ENCODE results near the gene BTRC.
"Not testable (repeated sequence)": the region's sequence is repeated elsewhere in the genome, so short reads cannot be mapped to it uniquely, and the experiment has no call there.

BTRC gene

DNA sequence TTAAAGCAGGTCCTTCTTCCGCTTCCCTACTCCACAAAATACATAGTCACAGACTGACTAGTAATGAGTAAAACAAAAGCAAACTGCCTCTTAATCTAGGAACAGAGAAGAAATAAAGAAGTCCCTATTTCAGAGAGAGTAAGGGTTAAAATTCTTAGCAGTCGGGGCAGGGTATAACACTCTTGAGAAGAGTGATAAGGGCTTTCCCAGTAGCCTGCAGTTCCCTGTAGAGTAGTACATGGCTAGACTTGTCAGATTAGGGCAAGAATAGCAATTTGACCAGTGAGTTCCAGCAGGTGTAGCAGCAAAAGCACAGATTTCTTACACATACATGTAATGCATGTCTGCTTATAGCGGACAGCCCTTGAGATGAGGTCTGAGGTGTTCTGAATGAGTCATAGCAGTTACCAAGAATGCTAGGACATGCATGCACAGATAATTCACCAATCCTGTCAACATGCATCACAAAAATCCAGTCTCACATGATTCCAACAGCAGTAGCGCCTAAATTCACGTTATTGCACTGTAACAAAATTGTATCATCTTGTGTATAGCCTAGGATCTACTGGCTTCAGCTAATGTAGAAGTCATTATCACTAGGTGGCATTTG is 40.7 kb downstream of the BTRC start:
- Histone ChIP-seq H3K36me3 (ENCODE audit: control insufficient read depth, insufficient read depth, low read length) (no peaks in the 10 kb centered on the region), H3K9me3 (ENCODE audit: control insufficient read depth, insufficient read depth, low read length) (no peaks in the 10 kb centered on the region), H3K4me1 (ENCODE audit: control insufficient read depth, insufficient read depth, low read length) (peaks cover 3% of the 10 kb centered on the region), H3K4me3 (ENCODE audit: low read depth, low read length) (no peak overlapping the region), H3K27me3 (ENCODE audit: control insufficient read depth, insufficient read depth, low read length) (no peaks in the 10 kb centered on the region), H3K9ac (ENCODE audit: low read depth, low read length) (no peak overlapping the region)

DNA sequence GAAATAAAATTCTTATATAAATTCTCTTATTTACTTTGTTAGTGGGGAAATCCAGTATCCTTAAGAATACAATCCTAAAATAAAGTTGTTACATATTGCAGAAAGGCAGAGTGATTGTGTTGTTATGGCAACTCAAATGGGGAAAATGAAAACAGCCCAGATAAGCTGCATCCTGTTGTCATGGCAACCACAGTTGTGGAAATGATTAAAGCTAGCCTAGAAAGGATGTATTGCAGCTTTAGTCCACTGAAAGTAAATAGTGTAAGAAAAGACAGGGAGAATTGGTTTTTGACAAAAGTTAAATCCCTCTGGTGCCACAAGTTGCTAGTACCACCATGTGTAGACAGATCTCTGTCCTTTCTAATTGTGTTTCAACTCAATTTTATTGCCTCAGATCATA is 43.2 kb downstream of the BTRC start:
- no peaks in the 10 kb centered on the region for H3K9me3 ChIP-seq (ENCODE audit: control insufficient read depth, insufficient read depth, low read length)
- H3K27me3 ChIP-seq (ENCODE audit: control insufficient read depth, insufficient read depth, low read length): no peaks in the 10 kb centered on the region
- no peak overlapping the region for H3K9ac ChIP-seq (ENCODE audit: low read depth, low read length)

DNA sequence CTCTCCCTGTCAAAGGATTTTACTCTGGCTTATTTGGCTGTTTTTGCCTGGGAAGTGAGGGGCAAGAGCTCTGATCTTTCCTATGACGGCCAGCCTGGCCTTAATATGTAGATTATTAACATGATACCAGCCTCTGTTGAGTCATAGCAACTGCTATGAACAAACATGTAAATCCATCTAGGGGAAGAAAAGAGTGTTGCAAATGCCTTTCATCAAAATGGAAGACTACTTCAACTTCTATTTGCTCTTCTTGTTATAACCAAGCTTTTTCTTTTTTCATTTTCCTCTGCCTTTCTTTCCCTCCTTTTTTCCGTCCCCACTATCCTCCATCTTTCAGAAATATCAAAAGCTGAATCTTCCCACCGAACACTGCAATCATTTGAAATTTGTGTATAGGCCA is 46.6 kb downstream of the BTRC start:
- Histone ChIP-seq H3K9me3 (ENCODE audit: control insufficient read depth, insufficient read depth, low read length) (no peaks in the 10 kb centered on the region), H3K36me3 (ENCODE audit: control insufficient read depth, insufficient read depth, low read length) (no peaks in the 10 kb centered on the region)

More for the DNA sequence above, 43.2 kb downstream of the BTRC start:
- H3K4me1 ChIP-seq (ENCODE audit: control insufficient read depth, insufficient read depth, low read length): peaks cover 3% of the 10 kb centered on the region
- no peaks in the 10 kb centered on the region for H3K36me3 ChIP-seq (ENCODE audit: control insufficient read depth, insufficient read depth, low read length)
- H3K4me3 ChIP-seq (ENCODE audit: low read depth, low read length): no peak overlapping the region

DNA sequence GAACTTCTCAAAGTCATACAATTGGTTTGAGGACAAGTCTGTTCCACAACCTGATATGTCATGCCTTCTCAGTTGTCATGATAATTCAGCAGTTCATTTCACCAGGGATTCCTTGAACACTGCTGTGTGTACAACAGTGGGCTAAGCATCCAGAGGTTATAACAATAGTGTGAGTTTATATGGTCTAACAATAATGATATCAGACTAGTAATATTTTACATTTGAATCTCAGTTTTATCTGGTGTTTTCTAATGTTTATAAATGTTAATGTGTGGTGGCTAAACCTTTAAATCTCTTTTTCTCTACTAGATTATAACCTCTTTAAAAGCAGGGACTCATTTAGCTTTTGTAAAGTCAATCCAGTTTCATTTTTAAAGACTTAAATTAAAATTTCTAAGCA is 48.7 kb downstream of the BTRC start:
- no peaks in the 10 kb centered on the region for H3K36me3 ChIP-seq (ENCODE audit: control insufficient read depth, insufficient read depth, low read length)
- H3K9me3 ChIP-seq (ENCODE audit: control insufficient read depth, insufficient read depth, low read length): no peaks in the 10 kb centered on the region
- H3K27me3 ChIP-seq (ENCODE audit: control insufficient read depth, insufficient read depth, low read length): no peaks in the 10 kb centered on the region
- no peak overlapping the region for H3K9ac ChIP-seq (ENCODE audit: low read depth, low read length)
- H3K4me3 ChIP-seq (ENCODE audit: low read depth, low read length): no peak overlapping the region
- peaks cover 5% of the 10 kb centered on the region for H3K4me1 ChIP-seq (ENCODE audit: control insufficient read depth, insufficient read depth, low read length)

More for the DNA sequence above, 46.6 kb downstream of the BTRC start:
- Histone ChIP-seq H3K4me3 (ENCODE audit: low read depth, low read length) (no peak overlapping the region), H3K9ac (ENCODE audit: low read depth, low read length) (no peak overlapping the region), H3K27me3 (ENCODE audit: control insufficient read depth, insufficient read depth, low read length) (no peaks in the 10 kb centered on the region), H3K4me1 (ENCODE audit: control insufficient read depth, insufficient read depth, low read length) (peaks cover 5% of the 10 kb centered on the region)

DNA sequence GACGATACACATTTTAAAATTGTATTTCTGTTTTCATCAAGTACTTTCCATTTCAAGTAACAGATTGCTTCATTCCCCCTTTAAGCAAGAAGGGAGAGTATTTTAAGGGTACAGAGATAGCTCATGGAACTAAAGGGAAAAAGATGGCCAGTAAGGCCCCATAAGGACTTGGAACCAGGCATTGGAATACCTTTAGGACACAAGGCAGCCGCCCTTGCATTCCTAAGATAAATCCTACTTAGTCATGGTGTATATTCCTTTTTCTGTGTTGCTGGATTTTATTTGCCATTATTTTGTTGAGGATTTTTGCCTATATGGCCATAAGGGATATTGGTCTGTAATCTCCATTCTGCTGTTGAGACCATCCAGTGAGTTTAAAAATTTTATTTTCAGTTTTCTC is 49.2 kb downstream of the BTRC start:
- Histone ChIP-seq H3K27me3 (ENCODE audit: control insufficient read depth, insufficient read depth, low read length) (no peaks in the 10 kb centered on the region), H3K9ac (ENCODE audit: low read depth, low read length) (no peak overlapping the region), H3K36me3 (ENCODE audit: control insufficient read depth, insufficient read depth, low read length) (no peaks in the 10 kb centered on the region), H3K9me3 (ENCODE audit: control insufficient read depth, insufficient read depth, low read length) (no peaks in the 10 kb centered on the region), H3K4me1 (ENCODE audit: control insufficient read depth, insufficient read depth, low read length) (peaks cover 5% of the 10 kb centered on the region), H3K4me3 (ENCODE audit: low read depth, low read length) (no peak overlapping the region)

DNA sequence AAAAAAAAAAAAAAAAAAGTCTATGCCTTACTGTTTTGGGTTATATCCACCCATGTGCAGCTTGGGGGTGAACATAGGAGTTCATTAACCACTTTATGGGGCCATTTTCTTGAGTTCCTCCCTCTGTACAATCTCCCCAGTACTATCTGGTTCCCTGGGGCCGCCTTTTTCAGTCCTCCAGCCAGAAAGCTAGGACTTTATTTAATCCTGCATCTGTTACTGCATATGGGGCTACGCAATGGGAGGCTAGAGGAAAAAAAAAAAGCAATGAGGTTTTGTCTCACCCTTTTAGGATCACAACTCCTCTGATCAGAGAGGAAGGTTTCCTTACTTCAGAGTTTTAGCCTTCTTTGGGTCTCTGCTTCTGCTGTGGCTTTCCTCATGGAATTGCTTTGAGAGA is 51.0 kb downstream of the BTRC start:
- peaks cover 5% of the 10 kb centered on the region for H3K4me1 ChIP-seq (ENCODE audit: control insufficient read depth, insufficient read depth, low read length)
- H3K9ac ChIP-seq (ENCODE audit: low read depth, low read length): no peak overlapping the region
- H3K4me3 ChIP-seq (ENCODE audit: low read depth, low read length): no peak overlapping the region
- H3K36me3 ChIP-seq (ENCODE audit: control insufficient read depth, insufficient read depth, low read length): no peaks in the 10 kb centered on the region
- H3K27me3 ChIP-seq (ENCODE audit: control insufficient read depth, insufficient read depth, low read length): no peaks in the 10 kb centered on the region
- H3K9me3 ChIP-seq (ENCODE audit: control insufficient read depth, insufficient read depth, low read length): no peaks in the 10 kb centered on the region

DNA sequence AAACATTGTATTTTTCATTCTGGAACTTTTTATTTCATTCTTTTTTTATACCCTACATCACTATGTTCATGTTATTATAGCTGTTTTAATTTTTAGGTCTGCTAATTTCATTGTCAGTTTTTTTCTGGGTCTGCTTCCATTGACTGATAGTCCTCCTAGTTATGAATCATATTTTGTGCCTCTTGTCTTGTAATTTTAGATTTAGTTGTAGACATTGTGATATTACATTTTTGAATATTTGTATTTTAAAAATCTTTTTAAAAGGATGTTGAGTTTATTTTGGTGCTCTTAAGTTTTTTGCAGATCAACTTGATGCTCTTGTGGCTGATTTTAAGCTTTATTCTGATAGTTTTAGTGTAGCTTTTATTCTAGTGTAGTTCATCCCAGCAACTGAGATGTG is 57.6 kb downstream of the BTRC start:
- H3K27me3 ChIP-seq (ENCODE audit: control insufficient read depth, insufficient read depth, low read length): no peaks in the 10 kb centered on the region
- H3K36me3 ChIP-seq (ENCODE audit: control insufficient read depth, insufficient read depth, low read length): no peaks in the 10 kb centered on the region
- H3K9me3 ChIP-seq (ENCODE audit: control insufficient read depth, insufficient read depth, low read length): no peaks in the 10 kb centered on the region
- H3K9ac ChIP-seq (ENCODE audit: low read depth, low read length): no peak overlapping the region
- H3K4me1 ChIP-seq (ENCODE audit: control insufficient read depth, insufficient read depth, low read length): no peaks in the 10 kb centered on the region
- no peak overlapping the region for H3K4me3 ChIP-seq (ENCODE audit: low read depth, low read length)

DNA sequence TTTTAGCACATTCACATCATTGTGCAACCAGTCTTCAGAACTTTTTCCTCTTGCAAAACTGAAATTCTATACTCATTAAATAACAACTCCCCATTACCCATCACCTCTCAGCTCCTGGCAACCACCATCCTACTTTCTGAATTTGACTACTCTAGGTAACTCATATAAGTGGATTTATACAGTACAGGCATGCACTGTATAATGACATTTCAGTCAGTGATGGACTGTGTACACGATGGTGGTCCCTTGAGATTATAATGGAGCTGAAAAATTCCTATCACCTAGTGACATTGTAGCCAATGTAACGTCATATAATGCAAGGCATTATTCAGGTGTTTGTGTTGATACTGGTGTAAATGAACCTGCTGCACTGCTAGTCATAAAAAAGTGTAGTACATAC is 60.1 kb downstream of the BTRC start:
- H3K9me3 ChIP-seq (ENCODE audit: control insufficient read depth, insufficient read depth, low read length): no peaks in the 10 kb centered on the region
- no peaks in the 10 kb centered on the region for H3K27me3 ChIP-seq (ENCODE audit: control insufficient read depth, insufficient read depth, low read length)
- no peaks in the 10 kb centered on the region for H3K4me1 ChIP-seq (ENCODE audit: control insufficient read depth, insufficient read depth, low read length)
- H3K9ac ChIP-seq (ENCODE audit: low read depth, low read length): no peak overlapping the region
- H3K4me3 ChIP-seq (ENCODE audit: low read depth, low read length): no peak overlapping the region
- no peaks in the 10 kb centered on the region for H3K36me3 ChIP-seq (ENCODE audit: control insufficient read depth, insufficient read depth, low read length)

DNA sequence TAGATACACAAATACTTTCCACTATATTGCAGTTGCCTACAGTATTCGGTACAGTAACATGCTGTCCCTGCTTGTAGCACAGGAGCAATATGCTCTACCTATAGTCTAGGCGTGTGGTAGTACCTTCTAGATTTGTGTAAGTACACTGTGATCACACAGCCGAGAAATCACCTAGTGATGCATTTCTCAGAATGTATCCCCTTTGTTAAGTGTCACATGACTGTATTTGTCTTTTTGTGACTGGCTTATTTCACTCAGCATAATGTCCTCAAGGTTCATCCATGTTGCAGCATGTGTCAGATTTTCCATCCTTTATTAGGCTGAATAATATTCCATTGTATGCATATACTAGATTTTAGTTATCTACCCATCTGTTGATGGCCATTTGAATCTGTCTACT is 61.9 kb downstream of the BTRC start:
- H3K27me3 ChIP-seq (ENCODE audit: control insufficient read depth, insufficient read depth, low read length): no peaks in the 10 kb centered on the region
- H3K9ac ChIP-seq (ENCODE audit: low read depth, low read length): no peak overlapping the region
- no peak overlapping the region for H3K4me3 ChIP-seq (ENCODE audit: low read depth, low read length)
- H3K4me1 ChIP-seq (ENCODE audit: control insufficient read depth, insufficient read depth, low read length): no peaks in the 10 kb centered on the region
- no peaks in the 10 kb centered on the region for H3K36me3 ChIP-seq (ENCODE audit: control insufficient read depth, insufficient read depth, low read length)
- H3K9me3 ChIP-seq (ENCODE audit: control insufficient read depth, insufficient read depth, low read length): no peaks in the 10 kb centered on the region

DNA sequence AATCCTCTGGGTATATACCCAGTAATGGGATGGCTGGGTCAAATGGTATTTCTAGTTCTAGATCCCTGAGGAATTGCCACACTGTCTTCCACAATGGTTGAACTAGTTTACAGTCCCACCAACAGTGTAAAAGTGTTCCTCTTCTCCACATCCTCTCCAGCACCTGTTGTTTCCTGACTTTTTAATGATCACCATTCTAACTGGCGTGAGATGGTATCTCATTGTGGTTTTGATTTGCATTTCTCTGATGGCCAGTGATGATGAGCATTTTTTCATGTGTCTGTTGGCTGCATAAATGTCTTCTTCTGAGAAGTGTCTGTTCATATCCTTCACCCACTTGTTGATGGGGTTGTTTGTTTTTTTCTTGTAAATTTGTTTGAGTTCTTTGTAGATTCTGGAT is 68.0 kb downstream of the BTRC start:
- not testable (repeated sequence) for H3K4me1 ChIP-seq (ENCODE audit: control insufficient read depth, insufficient read depth, low read length); H3K9ac ChIP-seq (ENCODE audit: low read depth, low read length); H3K36me3 ChIP-seq (ENCODE audit: control insufficient read depth, insufficient read depth, low read length); H3K9me3 ChIP-seq (ENCODE audit: control insufficient read depth, insufficient read depth, low read length); H3K27me3 ChIP-seq (ENCODE audit: control insufficient read depth, insufficient read depth, low read length); H3K4me3 ChIP-seq (ENCODE audit: low read depth, low read length)

DNA sequence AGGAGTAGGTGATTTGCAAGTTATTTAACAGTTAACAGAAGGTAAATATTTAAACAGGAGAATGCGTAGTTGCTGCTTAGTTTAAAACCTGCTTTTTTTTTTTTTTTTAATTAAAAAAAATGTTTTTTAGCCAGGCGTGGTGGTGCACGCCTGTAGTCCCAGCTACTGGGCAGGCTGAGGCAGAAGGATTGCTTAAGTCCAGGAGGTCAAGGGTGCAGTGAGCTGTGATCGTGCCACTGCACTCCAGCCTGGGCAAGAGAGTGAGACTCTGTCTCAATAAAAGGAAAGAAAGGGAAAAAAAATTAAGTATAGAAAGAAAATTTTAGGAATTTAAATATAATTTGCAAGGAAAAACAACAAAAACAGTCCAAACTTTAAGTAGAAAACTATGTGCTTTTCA is 71.6 kb downstream of the BTRC start:
- no peaks in the 10 kb centered on the region for H3K27me3 ChIP-seq (ENCODE audit: control insufficient read depth, insufficient read depth, low read length)
- H3K4me3 ChIP-seq (ENCODE audit: low read depth, low read length): no peak overlapping the region
- H3K9ac ChIP-seq (ENCODE audit: low read depth, low read length): no peak overlapping the region
- H3K36me3 ChIP-seq (ENCODE audit: control insufficient read depth, insufficient read depth, low read length): no peaks in the 10 kb centered on the region
- no peaks in the 10 kb centered on the region for H3K9me3 ChIP-seq (ENCODE audit: control insufficient read depth, insufficient read depth, low read length)
- no peaks in the 10 kb centered on the region for H3K4me1 ChIP-seq (ENCODE audit: control insufficient read depth, insufficient read depth, low read length)

DNA sequence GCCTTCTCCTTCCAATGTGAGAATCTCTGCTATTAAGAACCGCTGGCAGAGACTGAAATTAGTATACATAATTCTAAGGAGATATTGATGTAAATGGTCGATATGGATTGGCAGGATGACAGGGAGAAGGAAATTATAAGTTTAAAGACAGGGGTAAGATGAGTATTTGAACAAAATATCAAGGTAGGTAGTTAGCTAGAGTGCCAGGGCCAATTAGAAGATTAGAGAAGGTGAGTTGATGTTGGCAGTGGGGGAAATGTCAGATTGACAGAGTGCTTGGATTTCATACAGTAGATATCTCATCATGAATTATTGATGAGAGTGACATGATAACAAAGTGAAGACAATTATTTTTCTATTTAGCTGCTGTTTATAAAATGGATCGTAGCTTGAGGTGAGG is 74.1 kb downstream of the BTRC start:
- Histone ChIP-seq H3K4me1 (ENCODE audit: control insufficient read depth, insufficient read depth, low read length) (no peaks in the 10 kb centered on the region), H3K9ac (ENCODE audit: low read depth, low read length) (no peak overlapping the region), H3K9me3 (ENCODE audit: control insufficient read depth, insufficient read depth, low read length) (no peaks in the 10 kb centered on the region), H3K27me3 (ENCODE audit: control insufficient read depth, insufficient read depth, low read length) (no peaks in the 10 kb centered on the region), H3K36me3 (ENCODE audit: control insufficient read depth, insufficient read depth, low read length) (no peaks in the 10 kb centered on the region), H3K4me3 (ENCODE audit: low read depth, low read length) (no peak overlapping the region)

Data from iPS-15b (cell line).